Stimulated activated effector memory CD8-positive, alpha-beta T cell treated with anti-CD3 and anti-CD28 coated beads, Interleukin-12 subunit alpha, Interleukin-12 subunit beta, amount 100 ng/mL, for 72 hours (primary cell): Measurements from ENCODE around the gene SLC4A7.
"Not testable (repeated sequence)": the region's sequence is repeated elsewhere in the genome, so short reads cannot be mapped to it uniquely, and the experiment has no call there.

Experiments used
- ATAC-seq: fragments of 150-1000 bp; cut with Tn5 transposase; 2 replicates; pipeline ENCODE4 v1.10.0; 2021
- DNase-seq, 2 donors: peaks; one replicate each; pipeline ENCODE4 v3.0.0; 2021 to 2022; ENCODE audit warnings: low spot score in 2 of 2
- H3K27ac Mint-ChIP-seq: one replicate; pipeline ENCODE4 v1.8.0; 2022; ENCODE audit warnings: mild to moderate bottlenecking, mixed read lengths
- H3K36me3 Mint-ChIP-seq: one replicate; pipeline ENCODE4 v1.8.0; 2022; ENCODE audit warnings: mild to moderate bottlenecking, mixed read lengths
- H3K4me1 Mint-ChIP-seq: one replicate; pipeline ENCODE4 v1.8.0; 2022; ENCODE audit warnings: mixed read lengths
- H3K4me3 Mint-ChIP-seq: one replicate; pipeline ENCODE4 v1.8.0; 2022; ENCODE audit warnings: mild to moderate bottlenecking, mixed read lengths
- H3K9me3 Mint-ChIP-seq: one replicate; pipeline ENCODE4 v1.8.0; 2022; ENCODE audit warnings: mixed read lengths

The SLC4A7 gene

DNA sequence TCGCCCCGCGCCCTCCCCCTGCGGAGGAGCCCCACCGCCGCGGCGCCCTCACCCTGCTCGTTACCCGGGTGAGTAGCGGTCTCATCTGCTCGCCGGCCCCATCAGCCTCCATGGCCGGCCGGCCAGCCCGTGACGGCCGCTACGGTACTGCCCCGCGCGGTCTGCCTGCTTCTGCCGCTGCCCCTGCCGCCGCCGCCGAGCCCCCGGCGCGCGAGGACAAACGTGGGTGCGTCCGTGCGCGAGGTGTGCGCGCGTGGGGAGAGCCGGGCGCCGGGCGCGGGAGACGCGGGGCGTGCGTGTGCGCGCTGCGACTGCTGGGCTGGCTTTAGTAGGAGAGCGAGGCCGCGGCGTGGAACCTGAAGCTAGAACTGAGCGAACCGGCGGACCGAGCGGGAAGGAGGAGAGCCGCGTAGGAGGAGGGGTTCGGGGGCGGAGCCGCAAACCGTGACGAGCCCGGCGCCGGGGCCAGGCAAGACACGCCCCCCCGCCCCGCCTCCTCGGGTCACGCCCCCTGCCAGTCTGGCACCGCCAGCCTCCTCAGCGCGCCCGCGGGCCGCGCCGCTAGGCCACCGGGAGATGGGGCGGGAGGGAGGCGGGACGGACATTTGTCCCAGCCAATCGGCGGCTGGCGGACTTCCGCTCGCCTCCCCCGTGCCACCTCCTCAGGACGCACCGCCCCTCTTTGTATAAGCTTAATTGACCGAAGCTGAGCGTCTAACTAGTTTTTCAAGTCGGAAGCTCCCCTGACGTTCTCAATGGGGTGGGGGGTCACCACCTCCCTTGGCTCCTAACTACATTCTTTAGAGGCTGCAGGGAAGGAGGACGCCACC lies at the start of gene SLC4A7:
TSS of gene SLC4A7 (minus strand) at position 370 of the 830 bp plus-strand sequence. CDS start at position 112, 258 bp downstream.
- peak; percentile 95 for ATAC-seq
- Mint-ChIP-seq H3K4me1 (peaks cover 40% of the 10 kb centered on the region), H3K27ac (peak within 1 kb of the TSS; percentile 97), H3K9me3 (no peaks in the 10 kb centered on the region), H3K4me3 (peak within 1 kb of the TSS; percentile 98), H3K36me3 (peaks cover 36% of the 10 kb centered on the region)
- DNase-seq = peak; percentile 97 to 98

DNA sequence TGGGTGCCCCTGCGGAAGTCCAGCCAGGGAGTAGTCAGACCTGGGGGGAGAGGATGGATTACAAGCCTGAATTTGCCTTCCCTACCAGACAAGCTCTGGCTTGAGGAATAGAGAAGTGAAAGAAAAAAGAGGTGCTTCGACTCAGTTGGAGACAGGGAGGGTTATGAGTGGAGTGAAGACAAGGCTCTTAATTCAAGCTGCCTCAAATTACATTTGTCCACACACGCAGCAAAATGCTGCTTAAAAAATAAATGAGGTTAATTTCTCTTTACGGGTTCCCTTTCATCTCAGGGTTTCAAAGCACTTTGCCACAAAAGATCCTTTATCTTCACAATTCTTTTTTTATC lies 49.0 kb upstream of the SLC4A7 start:
- Mint-ChIP-seq H3K36me3 (peaks cover 13% of the 10 kb centered on the region), H3K27ac (peak overlapping the region; percentile 96), H3K9me3 (no peaks in the 10 kb centered on the region), H3K4me1 (peaks cover 27% of the 10 kb centered on the region), H3K4me3 (peak overlapping the region; percentile 66)
- ATAC-seq = no peak
- DNase-seq = no peak

DNA sequence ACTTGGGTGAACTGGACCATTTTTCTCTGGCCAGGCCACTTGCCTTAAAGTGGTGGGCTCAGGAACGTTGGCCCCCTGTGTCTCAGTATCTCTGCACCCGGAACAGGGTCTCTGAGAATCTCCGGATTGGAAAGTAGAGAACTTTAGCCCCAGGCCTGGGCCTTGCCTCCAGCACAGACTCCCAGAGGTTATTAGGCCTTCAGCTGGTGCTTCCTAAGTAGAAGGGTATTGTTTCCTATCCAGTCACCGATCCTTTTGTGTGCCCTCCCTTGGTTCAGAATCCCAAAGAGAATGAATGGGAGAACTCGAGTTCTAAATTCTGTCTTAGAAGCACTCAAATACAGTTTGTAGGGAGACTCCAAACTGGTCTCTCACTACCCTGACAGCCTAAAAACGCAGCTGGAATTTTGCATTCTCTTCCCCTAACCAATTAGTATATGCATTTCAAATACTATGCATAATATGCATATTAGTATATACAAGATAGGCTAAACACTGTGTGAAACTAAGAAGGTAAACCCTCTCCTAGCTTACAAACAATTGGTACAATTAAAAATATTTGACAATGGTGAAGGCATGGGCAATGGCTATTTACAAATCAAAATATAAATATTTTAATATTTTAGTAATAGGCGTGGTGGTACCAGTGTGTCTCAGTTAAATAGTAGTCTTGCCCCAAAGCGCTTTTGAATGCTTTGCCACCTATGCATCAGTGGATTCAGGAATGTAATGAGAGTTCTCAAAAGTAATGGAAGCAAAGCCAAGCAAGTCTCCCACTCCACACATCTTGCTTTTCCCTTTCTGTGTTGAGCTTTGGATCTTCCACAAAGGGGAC lies 48.5 kb upstream of the SLC4A7 start:
- peaks cover 29% of the 10 kb centered on the region for H3K4me1 Mint-ChIP-seq
- H3K36me3 Mint-ChIP-seq = peaks cover 13% of the 10 kb centered on the region
- ATAC-seq (no peak), DNase-seq (no peak)
- H3K27ac Mint-ChIP-seq = no peak overlapping the region
- H3K4me3 Mint-ChIP-seq = peak overlapping the region; percentile 66
- H3K9me3 Mint-ChIP-seq = no peaks in the 10 kb centered on the region

DNA sequence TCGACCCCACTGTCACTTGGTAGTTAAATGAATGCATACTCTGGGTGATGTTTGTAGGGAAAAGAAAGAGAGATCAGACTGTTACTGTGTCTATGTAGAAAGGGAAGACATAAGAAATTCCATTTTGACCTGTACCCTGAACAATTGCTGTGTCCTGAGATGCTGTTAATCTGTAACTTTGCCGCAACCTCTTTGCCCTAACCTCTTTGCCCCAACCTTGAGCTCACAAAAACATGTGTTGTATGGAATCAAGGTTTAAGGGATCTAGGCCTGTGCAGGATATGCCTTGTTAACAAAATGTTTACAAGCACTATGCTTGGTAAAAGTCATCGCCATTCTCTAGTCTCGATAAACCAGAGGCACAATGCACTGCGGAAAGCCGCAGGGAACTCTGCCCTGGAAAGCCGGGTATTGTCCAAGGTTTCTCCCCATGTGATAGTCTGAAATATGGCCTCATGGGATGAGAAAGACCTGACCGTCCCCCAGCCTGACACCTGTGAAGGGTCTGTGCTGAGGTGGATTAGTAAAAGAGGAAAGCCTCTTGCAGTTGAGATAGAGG lies 47.1 kb upstream of the SLC4A7 start:
- Mint-ChIP-seq H3K4me1 (peaks cover 37% of the 10 kb centered on the region), H3K36me3 (peaks cover 19% of the 10 kb centered on the region)
- H3K4me3 Mint-ChIP-seq, ATAC-seq, H3K9me3 Mint-ChIP-seq, H3K27ac Mint-ChIP-seq, DNase-seq: not testable (repeated sequence)

DNA sequence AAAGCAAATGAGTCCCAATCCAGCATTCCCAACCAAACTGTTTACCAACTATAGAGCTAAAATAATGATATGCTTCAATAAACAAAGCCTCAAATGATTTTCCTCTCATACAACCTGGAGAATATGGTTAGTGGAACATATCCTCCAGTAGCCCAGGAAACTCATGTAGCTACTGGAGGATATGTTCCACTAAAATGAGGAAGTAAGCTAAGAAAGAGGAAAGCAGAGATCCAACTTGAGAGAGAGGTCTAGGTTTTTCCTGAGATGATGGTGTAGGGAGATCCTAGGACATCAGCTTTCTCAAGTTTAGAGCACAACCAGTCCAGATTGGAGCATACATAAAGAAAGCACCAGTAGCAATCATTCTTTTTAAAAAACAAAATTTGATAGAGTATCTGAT lies 44.6 kb upstream of the SLC4A7 start:
- H3K36me3 Mint-ChIP-seq = peaks cover 5% of the 10 kb centered on the region
- no peak overlapping the region for H3K4me3 Mint-ChIP-seq
- no peaks in the 10 kb centered on the region for H3K9me3 Mint-ChIP-seq
- no peak for ATAC-seq
- H3K27ac Mint-ChIP-seq = no peak overlapping the region
- H3K4me1 Mint-ChIP-seq = peaks cover 26% of the 10 kb centered on the region
- DNase-seq = no peak

DNA sequence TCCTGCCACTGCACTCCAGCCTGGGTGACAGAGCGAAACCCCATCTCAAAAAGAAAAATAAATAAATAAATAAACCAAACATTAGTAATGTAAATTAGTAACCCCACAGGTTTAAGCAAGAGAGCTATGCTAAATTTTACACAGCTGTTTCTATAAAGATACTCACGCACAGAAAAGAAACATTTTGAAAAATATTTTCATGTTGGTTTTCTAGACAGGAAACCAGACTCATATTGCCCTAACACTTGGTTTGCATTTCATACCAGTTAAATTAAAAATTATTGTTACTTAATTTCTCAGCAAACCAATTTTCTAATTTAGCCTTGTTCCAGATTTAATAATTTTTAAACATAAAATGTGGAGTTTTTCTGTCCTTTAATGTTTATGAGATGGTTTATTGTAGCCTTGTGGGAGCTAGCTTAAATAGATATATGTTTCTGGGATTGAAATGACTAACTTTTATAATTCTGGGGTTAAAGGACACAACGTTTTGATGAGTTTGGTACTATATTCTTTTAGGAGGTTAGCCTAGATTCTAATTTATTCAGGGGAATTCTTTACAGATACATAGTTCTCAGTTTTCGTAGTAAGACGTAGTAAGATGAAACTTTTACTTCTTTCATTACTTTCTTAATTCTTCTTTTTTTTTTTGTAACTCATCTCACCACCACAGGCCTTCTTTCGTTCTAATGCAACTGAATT lies 42.6 kb upstream of the SLC4A7 start:
- no peak for DNase-seq
- ATAC-seq = peak; percentile 74
- H3K4me1 Mint-ChIP-seq = peaks cover 25% of the 10 kb centered on the region
- no peaks in the 10 kb centered on the region for H3K9me3 Mint-ChIP-seq
- no peak overlapping the region for H3K27ac Mint-ChIP-seq
- H3K36me3 Mint-ChIP-seq = peaks cover 5% of the 10 kb centered on the region
- peak overlapping the region; percentile 51 for H3K4me3 Mint-ChIP-seq

DNA sequence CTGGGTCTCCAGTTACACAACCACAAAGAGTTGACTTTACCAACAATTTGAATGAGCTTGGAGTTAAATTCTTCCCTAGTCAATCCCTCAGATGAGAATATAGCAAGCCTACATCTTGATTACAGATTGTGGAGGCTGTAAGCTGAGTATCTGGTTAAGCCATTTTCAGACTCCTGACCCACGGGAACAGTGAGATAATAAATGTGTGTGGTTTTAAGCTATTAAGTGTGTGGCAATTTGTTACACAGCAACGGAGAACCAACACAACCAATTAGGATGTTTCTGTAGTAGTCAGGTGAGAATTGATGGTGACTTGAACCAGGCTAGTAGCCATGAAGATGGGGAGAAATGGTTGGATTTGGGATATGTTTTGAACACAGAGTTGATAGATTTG lies 37.7 kb upstream of the SLC4A7 start:
- ATAC-seq (no peak), DNase-seq (no peak)
- peaks cover 24% of the 10 kb centered on the region for H3K4me1 Mint-ChIP-seq
- no peaks in the 10 kb centered on the region for H3K36me3 Mint-ChIP-seq
- H3K9me3 Mint-ChIP-seq = no peaks in the 10 kb centered on the region
- H3K27ac Mint-ChIP-seq = no peak overlapping the region
- no peak overlapping the region for H3K4me3 Mint-ChIP-seq

DNA sequence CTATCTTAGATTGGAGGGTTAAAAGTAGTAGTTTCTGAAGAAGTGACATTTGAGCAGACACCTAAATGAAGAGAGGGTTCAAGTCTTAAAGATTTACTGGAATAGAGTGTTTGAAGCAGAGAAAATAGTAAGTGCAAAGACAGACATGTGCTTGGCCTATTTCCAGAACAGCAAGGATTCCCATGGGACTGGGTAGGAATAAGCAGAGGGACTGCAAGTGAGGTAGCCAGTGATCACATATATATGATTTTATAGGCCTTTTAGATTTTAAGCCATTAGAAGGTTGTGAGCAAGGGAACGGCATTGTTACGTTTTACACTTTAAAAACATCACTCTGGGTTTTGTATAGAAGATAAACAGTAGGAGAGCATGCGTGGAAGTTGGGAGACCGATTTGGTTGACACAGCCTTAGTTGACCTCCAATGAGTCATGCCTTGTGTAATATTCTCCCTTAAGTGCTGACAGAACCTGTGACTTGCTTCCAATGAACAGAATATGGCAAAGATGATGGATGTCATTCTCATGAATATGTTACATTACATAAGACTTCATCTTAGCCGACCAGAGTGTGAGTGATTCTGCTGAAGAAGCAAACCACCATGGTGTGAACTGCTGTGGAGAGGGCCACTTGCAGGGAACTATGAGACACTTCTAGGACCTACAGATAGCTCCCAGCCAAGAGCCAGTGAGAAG lies 37.1 kb upstream of the SLC4A7 start:
- DNase-seq = no peak

DNA sequence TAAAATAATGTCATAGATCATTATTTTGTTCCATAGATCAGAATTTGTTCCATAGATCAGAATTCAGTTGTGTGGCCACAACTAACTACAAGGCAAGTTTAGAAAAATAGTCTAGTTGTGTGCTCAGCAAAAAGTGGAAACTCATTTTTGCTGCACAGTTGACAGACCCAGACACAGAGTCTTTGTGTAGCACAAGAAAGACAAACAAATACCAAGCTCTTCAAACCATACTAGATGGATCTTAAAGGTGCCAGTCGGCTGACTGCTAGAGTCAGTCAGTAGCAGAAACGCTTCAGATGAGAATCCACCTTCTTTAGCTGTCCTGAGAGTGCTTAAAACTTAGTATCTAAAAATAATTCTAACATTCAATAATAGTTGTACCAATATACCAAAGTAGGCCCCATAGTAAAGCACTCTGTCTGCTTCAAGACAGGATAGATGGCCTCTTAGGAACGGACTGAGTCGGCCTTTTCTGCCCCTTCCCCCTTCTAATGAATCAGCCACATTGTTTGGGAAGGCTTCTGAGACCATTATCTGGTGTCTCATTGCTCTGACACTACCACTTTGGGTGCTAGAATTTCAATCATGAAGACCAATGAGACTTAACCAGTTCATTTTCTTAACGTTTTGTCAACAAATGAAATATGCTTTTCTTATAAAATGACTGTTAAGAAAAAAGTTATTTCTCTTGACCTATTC lies 27.7 kb upstream of the SLC4A7 start:
- Mint-ChIP-seq H3K36me3 (no peaks in the 10 kb centered on the region), H3K4me3 (no peak overlapping the region), H3K9me3 (no peaks in the 10 kb centered on the region), H3K27ac (no peak overlapping the region), H3K4me1 (no peaks in the 10 kb centered on the region)
- ATAC-seq (no peak), DNase-seq (no peak)

More for the DNA sequence above, 37.1 kb upstream of the SLC4A7 start:
- no peak overlapping the region for H3K27ac Mint-ChIP-seq
- peak; percentile 87 for ATAC-seq
- peaks cover 24% of the 10 kb centered on the region for H3K4me1 Mint-ChIP-seq
- no peaks in the 10 kb centered on the region for H3K36me3 Mint-ChIP-seq
- no peaks in the 10 kb centered on the region for H3K9me3 Mint-ChIP-seq
- H3K4me3 Mint-ChIP-seq = no peak overlapping the region

DNA sequence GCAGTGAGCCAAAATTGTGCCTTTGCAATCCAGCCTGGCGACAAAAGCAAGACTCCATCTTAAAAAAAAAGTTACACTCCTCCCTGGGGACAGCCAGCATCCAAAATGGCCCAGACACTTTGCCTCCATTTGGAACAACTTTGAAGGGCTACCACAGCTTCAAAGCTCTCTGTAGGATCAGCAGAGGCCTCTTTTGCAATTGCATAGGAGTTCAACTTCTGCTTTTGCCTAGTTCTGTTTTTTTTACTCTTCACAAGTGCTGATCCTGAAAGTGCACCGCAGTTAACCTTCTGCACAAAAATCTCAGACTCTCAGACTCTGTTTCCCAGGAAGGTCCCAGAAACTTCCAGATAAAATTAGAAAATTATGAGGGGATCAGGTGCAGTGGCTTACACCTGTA lies 25.2 kb upstream of the SLC4A7 start:
- no peak for DNase-seq
- Mint-ChIP-seq H3K27ac (no peak overlapping the region), H3K4me3 (no peak overlapping the region), H3K9me3 (no peaks in the 10 kb centered on the region), H3K4me1 (no peaks in the 10 kb centered on the region), H3K36me3 (no peaks in the 10 kb centered on the region)
- ATAC-seq = no peak

DNA sequence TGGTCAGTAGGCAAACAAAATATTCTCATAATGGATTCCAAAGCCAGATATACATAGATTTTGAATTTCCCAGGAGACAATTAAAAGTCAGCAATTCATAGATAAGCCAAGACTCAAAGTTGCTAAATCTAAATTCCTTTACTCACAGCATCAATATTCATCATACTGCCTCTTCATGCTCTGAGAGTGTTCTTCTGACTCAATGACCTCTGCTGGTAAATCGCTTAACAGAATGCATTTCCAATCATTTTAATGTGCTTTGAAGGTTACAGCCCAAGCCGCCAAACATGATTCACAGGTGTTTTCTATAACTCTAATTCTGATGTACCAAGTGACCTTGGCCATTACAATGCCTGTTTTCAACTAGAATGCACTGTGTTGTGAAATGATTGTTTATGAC lies 24.2 kb upstream of the SLC4A7 start:
- DNase-seq (no peak), ATAC-seq (no peak)
- H3K27ac Mint-ChIP-seq = no peak overlapping the region
- no peaks in the 10 kb centered on the region for H3K9me3 Mint-ChIP-seq
- H3K4me3 Mint-ChIP-seq = no peak overlapping the region
- H3K4me1 Mint-ChIP-seq = no peaks in the 10 kb centered on the region
- H3K36me3 Mint-ChIP-seq = no peaks in the 10 kb centered on the region

DNA sequence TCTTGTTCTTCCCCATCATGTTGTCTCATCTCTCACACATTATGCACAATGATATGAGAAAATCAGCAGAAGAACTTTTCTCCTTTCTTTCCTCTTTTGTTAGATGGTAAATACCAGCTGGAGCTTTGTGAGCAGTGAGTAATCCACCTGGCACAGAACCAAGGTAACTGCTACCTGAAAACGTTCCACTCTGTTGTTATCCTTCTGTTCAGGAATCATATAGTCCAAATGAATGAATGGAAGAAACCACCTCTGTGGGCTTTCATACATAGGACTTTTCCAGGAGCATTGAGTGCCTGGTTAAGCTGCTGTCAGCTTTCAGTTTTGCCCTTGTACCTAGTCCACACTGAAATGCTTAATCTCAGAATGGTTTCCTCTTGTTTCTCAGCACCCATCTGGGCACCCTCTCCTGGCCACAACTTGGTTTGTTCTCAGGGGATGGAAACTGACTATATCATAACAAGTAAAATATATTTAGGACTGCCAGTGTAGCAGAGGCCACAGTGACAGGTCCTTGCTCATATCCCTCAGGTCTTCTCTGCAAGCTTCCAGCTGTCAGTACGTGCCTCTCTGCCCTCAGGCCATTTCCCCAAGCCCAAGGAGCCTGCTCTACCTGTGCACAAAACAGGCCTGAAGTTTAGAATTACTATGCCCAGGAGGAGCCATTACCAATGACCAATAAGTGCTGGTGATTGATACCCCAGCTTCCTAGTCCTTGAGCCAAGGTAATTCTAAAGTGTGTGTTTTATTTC lies 23.5 kb upstream of the SLC4A7 start:
- Mint-ChIP-seq H3K36me3 (no peaks in the 10 kb centered on the region), H3K4me3 (no peak overlapping the region), H3K27ac (peak overlapping the region; percentile 43), H3K9me3 (no peaks in the 10 kb centered on the region), H3K4me1 (no peaks in the 10 kb centered on the region)
- DNase-seq = no peak
- no peak for ATAC-seq

DNA sequence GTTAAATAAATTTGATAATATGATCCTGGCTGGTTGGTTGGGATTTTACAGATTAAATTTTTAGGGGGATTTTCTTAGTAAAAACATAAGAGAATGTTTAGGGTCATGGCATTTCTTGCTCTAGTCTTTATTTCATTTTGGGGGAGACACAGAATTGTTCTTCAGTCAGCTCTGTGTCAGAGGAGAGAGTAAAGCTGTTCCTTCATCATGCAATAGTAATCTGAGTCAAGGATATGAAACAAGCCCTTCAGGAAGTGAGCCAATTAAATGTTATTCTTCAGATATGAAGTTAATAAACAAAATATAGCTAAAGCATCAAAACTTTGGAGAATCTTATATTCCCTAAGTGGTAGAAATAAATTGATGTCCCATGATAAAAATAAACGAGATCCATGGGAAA lies 22.9 kb upstream of the SLC4A7 start:
- H3K36me3 Mint-ChIP-seq = no peaks in the 10 kb centered on the region
- H3K4me1 Mint-ChIP-seq = no peaks in the 10 kb centered on the region
- DNase-seq = no peak
- H3K9me3 Mint-ChIP-seq = no peaks in the 10 kb centered on the region
- no peak overlapping the region for H3K27ac Mint-ChIP-seq
- ATAC-seq = no peak
- H3K4me3 Mint-ChIP-seq = no peak overlapping the region

DNA sequence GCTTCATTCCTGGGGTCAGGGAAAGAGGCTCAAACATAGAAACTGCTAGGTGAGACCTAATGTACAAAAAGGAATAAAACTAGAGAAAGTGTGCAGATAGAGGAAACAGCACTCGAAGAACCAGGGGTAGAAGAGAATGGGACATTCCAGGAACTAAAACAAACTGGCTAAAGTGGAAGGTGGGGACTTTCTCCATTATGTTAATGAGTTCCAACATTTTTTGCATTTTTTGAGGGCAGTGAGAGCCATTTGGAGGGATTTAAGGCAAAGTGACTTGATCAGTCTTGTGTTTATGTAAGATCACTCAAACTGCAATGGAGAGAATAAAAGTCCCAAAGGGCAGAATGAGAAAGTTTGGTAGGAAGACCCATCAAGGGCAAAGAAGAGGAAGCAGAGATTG lies 20.6 kb upstream of the SLC4A7 start:
- Mint-ChIP-seq H3K4me3 (no peak overlapping the region), H3K36me3 (no peaks in the 10 kb centered on the region)

More for the DNA sequence above, 20.6 kb upstream of the SLC4A7 start:
- H3K9me3 Mint-ChIP-seq = no peaks in the 10 kb centered on the region
- no peaks in the 10 kb centered on the region for H3K4me1 Mint-ChIP-seq
- H3K27ac Mint-ChIP-seq = no peak overlapping the region
- ATAC-seq (no peak), DNase-seq (no peak)
